ENCODE measurements around the gene EFNA4.

The EFNA4 gene

DNA sequence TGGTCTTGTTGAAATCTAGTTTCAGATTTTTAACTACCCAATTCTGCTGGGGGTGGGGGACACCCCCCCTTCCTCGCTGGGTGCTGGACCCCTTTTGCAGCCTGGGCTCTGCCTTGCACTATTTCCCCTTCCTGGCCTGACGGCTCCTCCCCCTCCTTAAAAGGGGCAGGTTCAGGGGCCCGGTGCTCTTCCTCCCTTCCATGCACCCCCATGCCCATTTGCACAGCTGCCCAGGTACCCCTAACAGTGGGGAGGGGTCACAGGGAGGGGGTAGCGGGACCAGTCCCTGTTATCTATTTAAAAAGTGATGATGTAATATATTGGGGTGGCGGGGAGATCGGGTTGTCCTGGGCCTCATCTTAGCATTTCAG is 45.6 kb upstream of the EFNA4 start:
- ChIA-PET CTCF (interaction anchor here (0.6 to 4.3 kb wide), 24 partner anchors 8 to 290 kb away, joined by 3 to 45 read pairs (median 4); partner anchors contain the start of genes DCST1, DCST2, EFNA3 and FLAD1), POLR2A (interaction anchor here (0.6 to 5.3 kb wide), 11 partner anchors 9 to 48 kb away, joined by 3 to 43 read pairs (median 5); partner anchors contain the start of genes ADAM15, LENEP and SHC1)
- TF ChIP-seq TARDBP (IDR thresholded peaks at IDR 0.05): no peak
- no peak for TF ChIP-seq LEF1 (IDR thresholded peaks at IDR 0.05; ENCODE audit: borderline replicate concordance)
- no peak for TF ChIP-seq CTBP1 (IDR thresholded peaks at IDR 0.05; ENCODE audit: borderline replicate concordance)
- TF ChIP-seq ZNF384 (IDR thresholded peaks at IDR 0.05): no peak
- no peak for TF ChIP-seq ARNT (IDR thresholded peaks at IDR 0.05)
- TF ChIP-seq ELF4 (IDR thresholded peaks at IDR 0.05): no peak
- TF ChIP-seq BHLHE40 (IDR thresholded peaks at IDR 0.05; ENCODE audit: borderline replicate concordance): no peak
- no peak for TF ChIP-seq SP1 (IDR thresholded peaks at IDR 0.05)
- TF ChIP-seq, protein P1, sequence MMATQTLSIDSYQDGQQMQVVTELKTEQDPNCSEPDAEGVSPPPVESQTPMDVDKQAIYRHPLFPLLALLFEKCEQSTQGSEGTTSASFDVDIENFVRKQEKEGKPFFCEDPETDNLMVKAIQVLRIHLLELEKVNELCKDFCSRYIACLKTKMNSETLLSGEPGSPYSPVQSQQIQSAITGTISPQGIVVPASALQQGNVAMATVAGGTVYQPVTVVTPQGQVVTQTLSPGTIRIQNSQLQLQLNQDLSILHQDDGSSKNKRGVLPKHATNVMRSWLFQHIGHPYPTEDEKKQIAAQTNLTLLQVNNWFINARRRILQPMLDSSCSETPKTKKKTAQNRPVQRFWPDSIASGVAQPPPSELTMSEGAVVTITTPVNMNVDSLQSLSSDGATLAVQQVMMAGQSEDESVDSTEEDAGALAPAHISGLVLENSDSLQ (IDR thresholded peaks at IDR 0.05): no peak
- TF ChIP-seq HDGF (IDR thresholded peaks at IDR 0.05; ENCODE audit: borderline replicate concordance): no peak
- no peak for TF ChIP-seq NFRKB (IDR thresholded peaks at IDR 0.05)
- DNase-seq (ENCODE audit: extremely low spot score): no peak

DNA sequence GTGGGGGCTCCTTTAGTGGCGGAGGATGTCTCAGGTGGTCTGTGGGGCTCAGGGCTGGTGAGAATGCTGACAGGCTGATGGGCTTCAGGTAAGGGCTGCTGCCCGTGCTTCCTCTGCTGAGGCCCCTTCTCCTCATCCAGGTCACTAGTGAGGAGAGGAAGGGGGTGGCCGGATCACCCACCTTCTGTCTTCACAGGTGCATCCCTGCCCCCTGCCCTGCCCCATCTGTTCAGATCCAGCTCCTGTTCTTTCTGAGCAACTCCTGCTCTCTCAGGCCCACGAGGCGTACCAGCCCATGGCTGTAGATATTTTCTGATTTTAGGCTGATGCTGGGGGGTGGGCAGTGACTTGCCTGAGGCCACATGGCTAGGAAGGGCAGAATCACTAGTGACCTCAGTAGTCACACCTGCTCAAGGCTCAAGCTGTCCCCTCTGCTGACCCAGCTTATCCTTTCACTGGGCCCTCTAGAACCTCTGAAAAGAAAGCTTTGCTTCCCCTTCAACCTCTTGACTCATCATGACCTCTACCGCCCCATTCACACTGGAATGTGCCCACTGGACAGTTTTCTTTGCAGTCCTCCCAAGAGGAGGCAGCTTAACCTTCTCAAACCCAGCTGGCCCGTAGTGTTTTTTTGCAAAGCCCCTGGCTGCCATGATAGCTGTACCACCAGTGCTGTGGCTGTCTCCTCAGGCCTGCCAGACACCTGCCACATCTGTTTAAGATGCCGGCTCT is 44.8 kb upstream of the EFNA4 start:
- TF ChIP-seq NFRKB (IDR thresholded peaks at IDR 0.05) (no peak), LEF1 (IDR thresholded peaks at IDR 0.05; ENCODE audit: borderline replicate concordance) (no peak), L3MBTL2 (conservative IDR thresholded peaks at IDR 0.05) (no peak), FOXM1 (IDR thresholded peaks at IDR 0.05; ENCODE audit: borderline replicate concordance) (no peak), ZNF384 (IDR thresholded peaks at IDR 0.05) (no peak), FOXA1 (IDR thresholded peaks at IDR 0.05) (no peak), BHLHE40 (IDR thresholded peaks at IDR 0.05; ENCODE audit: borderline replicate concordance) (no peak), TARDBP (IDR thresholded peaks at IDR 0.05) (no peak), ELF4 (IDR thresholded peaks at IDR 0.05) (no peak)
- ChIA-PET CTCF (interaction anchor here (0.8 to 1.8 kb wide), 4 partner anchors 9 to 58 kb away, joined by 3 to 12 read pairs (median 4); partner anchors contain the start of genes DCST1 and DCST2), POLR2A (interaction anchor here (0.9 to 5.3 kb wide), 5 partner anchors 18 to 82 kb away, joined by 3 to 43 read pairs (median 3); partner anchors contain the start of gene PMVK)
- no peak for DNase-seq (ENCODE audit: extremely low spot score)

DNA sequence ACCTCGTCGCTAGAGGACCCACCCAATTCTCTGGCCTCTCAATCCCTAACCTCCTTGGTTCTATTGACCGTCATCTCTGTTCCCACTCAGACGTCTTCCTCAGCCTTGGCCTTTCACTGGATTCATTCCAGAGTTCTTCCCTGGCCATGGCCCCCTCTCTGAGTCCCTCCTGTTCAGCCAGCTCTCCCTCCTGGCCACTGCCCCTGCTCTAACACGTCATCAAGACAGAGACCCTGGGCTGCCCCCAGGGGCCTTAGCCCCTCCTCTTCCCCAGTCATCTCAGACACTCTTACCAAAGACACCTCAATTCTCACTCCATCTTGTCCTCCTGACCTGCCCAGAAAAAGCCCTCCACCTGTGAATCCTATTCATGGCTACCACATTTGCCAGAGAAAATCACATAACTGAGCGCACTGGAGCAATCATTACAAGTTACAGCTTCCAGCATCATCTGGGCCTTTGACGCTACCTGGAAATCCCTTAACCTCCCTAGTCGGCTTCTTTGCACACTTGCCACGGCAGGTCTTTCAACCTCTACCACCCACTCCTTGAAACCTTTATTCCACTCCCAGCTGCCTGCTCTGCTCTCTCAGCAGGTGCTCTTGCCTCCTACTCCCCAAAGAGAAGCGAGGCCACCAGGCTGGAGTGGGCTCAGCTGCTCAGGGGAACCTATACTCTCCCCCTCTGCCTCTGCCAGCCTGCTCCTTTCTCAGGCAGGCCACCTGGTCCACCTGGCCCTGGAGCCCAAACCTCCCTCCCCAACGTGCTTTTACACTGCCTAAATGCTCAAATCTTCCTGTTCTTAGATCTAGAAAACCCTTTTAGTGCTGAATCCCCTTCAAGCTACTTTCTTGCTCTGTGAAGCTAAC is 43.9 kb upstream of the EFNA4 start:
- CTCF ChIA-PET: interaction anchor here (0.8 to 1.1 kb wide), 2 partner anchors 31 to 59 kb away, joined by 3 read pairs; partner anchors contain the start of gene ADAM15
- POLR2A ChIA-PET: interaction anchor here (0.9 to 1.4 kb wide), 4 partner anchors 19 to 83 kb away, joined by 3 read pairs; partner anchors contain the start of gene PMVK
- TF ChIP-seq SUZ12 (IDR thresholded peaks at IDR 0.05) (no peak), CTBP1 (IDR thresholded peaks at IDR 0.05; ENCODE audit: borderline replicate concordance) (no peak), ZNF384 (IDR thresholded peaks at IDR 0.05) (no peak), LEF1 (IDR thresholded peaks at IDR 0.05; ENCODE audit: borderline replicate concordance) (no peak), NFRKB (IDR thresholded peaks at IDR 0.05) (no peak), HDGF (IDR thresholded peaks at IDR 0.05; ENCODE audit: borderline replicate concordance) (no peak), ARNT (IDR thresholded peaks at IDR 0.05) (no peak), SP1 (IDR thresholded peaks at IDR 0.05) (no peak), ELF4 (IDR thresholded peaks at IDR 0.05) (no peak), L3MBTL2 (conservative IDR thresholded peaks at IDR 0.05) (no peak), FOXM1 (IDR thresholded peaks at IDR 0.05; ENCODE audit: borderline replicate concordance) (no peak), TARDBP (IDR thresholded peaks at IDR 0.05) (no peak), BHLHE40 (IDR thresholded peaks at IDR 0.05; ENCODE audit: borderline replicate concordance) (no peak), FOXA1 (IDR thresholded peaks at IDR 0.05) (no peak)
- TF ChIP-seq, protein P1 (IDR thresholded peaks at IDR 0.05): no peak
- no peak for DNase-seq (ENCODE audit: extremely low spot score)

DNA sequence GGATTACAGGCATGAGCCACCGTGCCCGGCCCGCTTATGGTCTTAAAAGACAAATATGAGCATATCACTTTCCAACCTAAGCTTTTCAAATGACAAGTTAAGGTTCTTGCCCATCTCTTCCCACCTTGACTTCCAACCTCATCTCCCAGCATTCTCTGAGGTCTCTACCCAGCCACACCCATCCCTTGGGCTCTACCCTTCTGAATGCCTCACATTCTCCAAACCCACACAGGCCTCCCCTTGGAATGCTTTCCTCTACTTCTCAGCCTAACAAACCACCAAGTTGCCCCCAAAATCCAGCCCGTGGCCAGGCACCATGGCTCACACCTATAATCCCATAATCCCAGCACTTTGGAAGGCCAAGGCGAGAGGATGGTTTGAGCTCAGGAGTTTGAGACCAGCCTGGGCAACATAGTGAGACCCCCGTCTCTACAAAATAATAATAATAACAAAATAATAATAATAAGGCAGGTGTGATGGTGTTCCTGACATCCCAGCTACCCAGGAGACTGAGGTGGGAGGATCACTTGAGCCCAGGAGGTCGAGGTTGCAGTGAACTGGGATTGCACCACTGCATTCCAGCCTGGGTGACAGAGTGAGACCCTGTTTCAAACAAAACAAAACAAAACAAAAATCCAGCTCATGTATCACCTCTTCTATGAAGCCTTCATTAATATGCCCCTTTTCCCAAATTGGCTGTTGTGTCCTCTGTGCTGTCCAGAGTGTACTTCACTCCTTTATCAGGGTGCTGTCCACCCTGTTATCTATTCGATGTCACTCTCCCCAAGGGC is 41.2 kb upstream of the EFNA4 start:
- POLR2A ChIA-PET: interaction anchor here (1.2 kb wide), 1 partner anchor 24 kb away, joined by 4 read pairs; no protein-coding TSS in a partner anchor
- CTCF ChIA-PET: interaction anchor here (1.4 kb wide), 1 partner anchor 22 kb away, joined by 4 read pairs; no protein-coding TSS in a partner anchor
- no peak for DNase-seq (ENCODE audit: extremely low spot score)
- no peak for TF ChIP-seq SP1 (IDR thresholded peaks at IDR 0.05)
- no peak for TF ChIP-seq ZNF384 (IDR thresholded peaks at IDR 0.05)
- TF ChIP-seq L3MBTL2 (conservative IDR thresholded peaks at IDR 0.05): no peak
- TF ChIP-seq ELF4 (IDR thresholded peaks at IDR 0.05): no peak
- TF ChIP-seq CTBP1 (IDR thresholded peaks at IDR 0.05; ENCODE audit: borderline replicate concordance): no peak
- no peak for TF ChIP-seq HDGF (IDR thresholded peaks at IDR 0.05; ENCODE audit: borderline replicate concordance)
- no peak for TF ChIP-seq BHLHE40 (IDR thresholded peaks at IDR 0.05; ENCODE audit: borderline replicate concordance)
- no peak for TF ChIP-seq FOXK2 (IDR thresholded peaks at IDR 0.05)
- TF ChIP-seq, protein P1 (IDR thresholded peaks at IDR 0.05): no peak
- no peak for TF ChIP-seq FOXA1 (IDR thresholded peaks at IDR 0.05)
- TF ChIP-seq FOXM1 (IDR thresholded peaks at IDR 0.05; ENCODE audit: borderline replicate concordance): no peak
- TF ChIP-seq NFRKB (IDR thresholded peaks at IDR 0.05): no peak
- TF ChIP-seq ARNT (IDR thresholded peaks at IDR 0.05): no peak
- TF ChIP-seq LEF1 (IDR thresholded peaks at IDR 0.05; ENCODE audit: borderline replicate concordance): no peak
- no peak for TF ChIP-seq SUZ12 (IDR thresholded peaks at IDR 0.05)
- TF ChIP-seq TARDBP (IDR thresholded peaks at IDR 0.05): no peak

All from HEK293T (cell line).